T-helper 2 cell (primary cell): ENCODE data around the gene PLXND1.
"Not testable (repeated sequence)": the region's sequence is repeated elsewhere in the genome, so short reads cannot be mapped to it uniquely, and the experiment has no call there.

Source experiments
- DNase-seq, 5 experiments: peaks; one replicate each; pipeline versions ENCODE4 v3.0.0 to v3.0.0-alpha.2; 2012 to 2022

Gene PLXND1

DNA sequence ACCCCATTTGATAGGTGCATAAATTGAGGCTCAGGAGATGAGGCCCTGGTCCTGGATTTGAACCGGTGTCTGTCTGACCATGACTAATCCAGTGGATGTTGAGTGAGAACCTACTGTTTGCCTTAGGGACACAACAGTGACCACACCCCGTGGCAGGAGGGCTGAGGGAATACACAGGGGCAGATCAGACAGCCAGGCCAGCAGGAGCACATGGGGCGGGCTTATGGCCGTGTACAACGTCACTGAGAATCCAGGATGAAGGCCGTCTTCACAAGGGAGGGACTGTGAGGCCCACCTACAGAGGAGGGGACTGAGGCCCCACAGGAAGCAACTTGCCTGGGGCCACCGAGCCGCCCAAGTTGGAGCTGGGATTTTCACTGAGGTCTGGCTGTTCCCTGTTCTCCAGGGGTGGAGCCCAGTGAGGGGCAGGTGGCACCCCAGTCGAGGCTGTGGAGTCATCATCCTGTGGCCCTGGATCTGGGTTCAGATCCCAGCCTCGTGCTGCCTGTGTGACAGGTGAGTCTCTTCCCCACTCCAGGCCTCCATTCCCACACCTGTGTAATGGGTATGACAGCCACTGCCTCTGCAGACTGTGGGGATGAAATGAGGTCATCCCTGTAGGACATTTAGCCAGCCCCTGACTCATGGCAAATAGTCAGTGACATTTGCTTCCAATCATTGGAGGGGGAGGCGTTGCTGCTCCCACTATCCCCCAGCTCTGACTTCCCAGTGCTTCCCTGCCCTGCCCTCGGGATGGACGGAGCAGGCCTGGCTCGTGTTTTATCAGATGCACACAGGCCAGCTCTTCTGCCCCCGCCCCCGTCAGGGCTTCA, 6.3 kb upstream of the PLXND1 start:
- no peak for DNase-seq

DNA sequence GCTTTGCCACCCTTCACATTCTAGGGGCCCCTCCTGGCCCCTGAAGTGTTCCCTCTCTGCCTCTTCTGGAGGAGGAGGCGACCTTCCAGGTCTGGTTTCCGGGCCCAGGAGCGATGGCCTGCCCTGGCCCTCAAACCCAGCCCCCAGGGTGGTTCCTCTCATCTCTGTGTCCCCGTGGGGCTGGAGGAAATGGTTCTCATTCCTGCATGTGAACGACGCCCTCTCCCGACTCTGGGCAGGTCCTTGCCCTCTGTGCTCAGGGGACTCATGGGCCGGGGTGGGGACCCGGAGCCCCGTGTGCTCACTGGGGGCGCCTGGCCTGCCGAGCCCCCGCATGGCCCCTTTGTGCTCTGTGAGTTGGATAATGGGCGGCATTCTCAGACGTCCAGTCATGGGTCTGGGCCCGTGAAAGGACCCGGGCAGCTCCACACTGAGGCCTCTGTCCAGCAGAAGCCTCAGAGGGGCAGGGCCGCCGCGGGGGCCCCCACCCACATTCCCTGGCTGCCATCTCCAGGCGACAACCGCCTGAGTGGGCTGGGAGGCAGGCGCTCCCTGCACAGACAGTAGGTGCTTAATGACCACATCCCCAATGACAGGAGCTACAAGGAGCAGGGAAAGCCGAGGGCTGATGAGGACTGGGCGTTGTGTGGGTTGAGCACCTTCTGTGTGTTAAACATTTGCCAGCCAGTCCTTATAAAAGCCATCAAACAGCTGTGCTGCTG, 5.5 kb upstream of the PLXND1 start:
- DNase-seq: no peak

DNA sequence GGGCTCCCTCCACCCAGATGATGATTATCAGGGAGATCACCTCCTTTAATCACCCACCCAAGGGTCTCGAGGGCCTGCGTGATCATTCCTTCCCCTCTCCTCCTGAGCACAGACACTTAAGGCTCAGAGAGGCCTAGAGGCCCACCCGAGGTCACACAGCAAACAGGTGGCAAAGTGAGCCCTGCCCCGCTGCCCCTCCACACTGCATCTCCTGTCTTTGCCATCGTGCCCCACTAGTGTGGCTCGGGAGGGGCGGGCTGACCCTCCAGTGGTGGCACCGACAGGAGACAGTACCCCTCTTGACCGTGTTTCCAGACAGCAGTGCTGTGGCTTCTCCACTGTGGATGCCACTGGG, 4.9 kb upstream of the PLXND1 start:
- DNase-seq: no peak

DNA sequence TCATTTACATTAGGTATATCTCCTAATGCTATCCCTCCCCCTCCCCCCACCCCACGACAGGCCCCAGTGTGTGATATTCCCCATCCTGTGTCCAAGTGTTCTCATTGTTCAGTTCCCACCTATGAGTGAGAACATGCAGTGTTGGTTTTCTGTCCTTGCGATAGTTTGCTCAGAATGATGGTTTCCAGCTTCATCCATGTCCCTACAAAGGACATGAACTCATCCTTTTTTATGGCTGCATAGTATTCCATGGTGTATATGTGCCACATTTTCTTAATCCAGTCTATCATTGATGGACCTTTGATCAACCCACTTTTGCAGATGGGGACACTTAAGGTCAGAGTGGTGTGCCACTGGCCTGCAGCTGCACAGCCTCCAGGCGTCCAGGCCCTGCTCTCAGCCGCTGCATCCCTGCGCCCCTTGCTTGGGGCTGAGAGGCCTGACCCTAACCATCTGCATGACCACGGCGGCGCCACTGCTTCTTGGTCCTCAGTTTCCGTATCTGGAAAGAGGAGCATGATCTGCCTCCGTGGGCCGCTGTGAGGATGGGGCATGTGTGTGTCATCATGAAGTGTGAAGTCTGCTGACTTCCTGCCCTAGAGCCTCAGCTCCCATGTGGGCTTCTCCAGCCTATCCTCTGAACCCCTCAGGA, 4.4 kb upstream of the PLXND1 start:
- not testable (repeated sequence) for DNase-seq

DNA sequence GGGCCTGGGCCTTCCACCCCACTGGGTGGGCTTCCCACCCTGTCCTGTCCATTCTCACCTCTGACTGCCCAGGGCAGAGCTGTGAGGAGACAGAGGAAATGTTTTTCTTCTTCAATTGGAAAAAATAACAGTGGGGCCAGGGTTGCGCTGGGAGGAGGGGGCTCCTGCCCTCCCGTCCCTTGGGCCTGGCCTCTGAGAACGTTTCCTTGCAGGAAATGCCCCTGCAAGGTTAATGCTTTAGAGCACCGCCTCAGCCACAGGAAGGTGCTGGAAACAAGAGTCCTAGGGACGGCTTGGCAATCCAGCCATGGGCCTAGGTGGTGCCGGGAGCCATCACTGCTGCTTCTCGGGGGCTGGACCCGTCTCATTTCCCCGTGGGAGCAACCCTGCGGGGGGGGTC, 3.8 kb upstream of the PLXND1 start:
- no peak for DNase-seq

DNA sequence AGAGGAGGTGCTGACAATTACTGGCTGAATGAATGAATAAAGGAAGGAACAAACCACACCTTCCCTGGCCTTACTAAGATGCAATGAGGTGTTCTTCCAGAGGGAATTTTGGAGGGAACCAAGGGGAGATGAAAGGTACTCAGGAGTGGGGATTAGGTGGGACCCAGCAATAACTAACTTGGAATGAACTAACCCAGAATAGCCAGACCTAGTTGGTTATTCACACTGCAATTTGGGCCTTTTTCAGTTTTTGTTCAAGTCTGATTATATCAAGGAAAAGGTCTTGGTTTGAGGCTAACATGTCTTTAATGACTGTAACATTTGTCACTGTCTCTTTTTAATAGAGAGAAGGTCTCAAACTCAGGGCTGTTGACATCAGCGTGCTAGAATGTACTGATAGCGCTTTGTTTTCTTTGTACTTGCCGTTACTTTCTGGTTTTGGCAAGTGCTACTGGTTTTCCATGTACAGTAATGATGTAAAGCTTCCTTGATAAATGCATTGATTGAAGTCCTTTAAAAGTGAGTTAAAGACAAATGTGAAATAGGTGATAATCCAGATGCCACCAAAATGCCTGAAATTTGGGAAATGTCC, 3.2 kb upstream of the PLXND1 start:
- no peak for DNase-seq

DNA sequence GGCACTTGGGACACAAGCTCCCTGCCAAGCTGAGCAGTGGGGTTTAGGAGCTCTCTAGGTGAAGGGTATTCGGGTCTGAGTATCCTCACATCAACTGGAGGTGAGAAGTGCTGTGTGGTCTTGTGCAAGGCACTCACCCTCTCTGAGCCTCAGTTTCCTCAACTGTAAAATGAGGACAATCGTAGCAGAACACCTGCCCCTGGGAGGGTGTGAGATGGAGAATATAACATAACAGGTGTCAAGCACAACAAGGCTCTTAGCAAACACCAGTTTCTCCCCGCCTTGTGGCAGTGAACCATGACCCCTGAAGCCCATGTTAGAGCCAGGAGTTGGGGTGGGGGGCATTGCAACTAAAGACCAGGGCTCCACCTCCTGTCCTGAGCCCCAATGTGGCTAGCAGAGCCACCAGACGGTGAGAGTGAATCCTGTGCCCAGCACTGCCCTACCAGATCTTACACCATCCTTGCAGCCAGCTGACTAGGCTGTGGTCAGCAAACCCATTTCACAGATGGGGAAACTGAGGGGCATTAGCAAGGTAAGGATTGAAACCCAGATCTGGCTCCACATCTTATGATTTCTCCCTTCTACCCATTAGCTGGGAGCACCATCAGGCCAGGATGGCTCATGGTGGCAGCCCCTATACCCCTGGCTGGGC, 2.6 kb upstream of the PLXND1 start:
- DNase-seq: no peak

DNA sequence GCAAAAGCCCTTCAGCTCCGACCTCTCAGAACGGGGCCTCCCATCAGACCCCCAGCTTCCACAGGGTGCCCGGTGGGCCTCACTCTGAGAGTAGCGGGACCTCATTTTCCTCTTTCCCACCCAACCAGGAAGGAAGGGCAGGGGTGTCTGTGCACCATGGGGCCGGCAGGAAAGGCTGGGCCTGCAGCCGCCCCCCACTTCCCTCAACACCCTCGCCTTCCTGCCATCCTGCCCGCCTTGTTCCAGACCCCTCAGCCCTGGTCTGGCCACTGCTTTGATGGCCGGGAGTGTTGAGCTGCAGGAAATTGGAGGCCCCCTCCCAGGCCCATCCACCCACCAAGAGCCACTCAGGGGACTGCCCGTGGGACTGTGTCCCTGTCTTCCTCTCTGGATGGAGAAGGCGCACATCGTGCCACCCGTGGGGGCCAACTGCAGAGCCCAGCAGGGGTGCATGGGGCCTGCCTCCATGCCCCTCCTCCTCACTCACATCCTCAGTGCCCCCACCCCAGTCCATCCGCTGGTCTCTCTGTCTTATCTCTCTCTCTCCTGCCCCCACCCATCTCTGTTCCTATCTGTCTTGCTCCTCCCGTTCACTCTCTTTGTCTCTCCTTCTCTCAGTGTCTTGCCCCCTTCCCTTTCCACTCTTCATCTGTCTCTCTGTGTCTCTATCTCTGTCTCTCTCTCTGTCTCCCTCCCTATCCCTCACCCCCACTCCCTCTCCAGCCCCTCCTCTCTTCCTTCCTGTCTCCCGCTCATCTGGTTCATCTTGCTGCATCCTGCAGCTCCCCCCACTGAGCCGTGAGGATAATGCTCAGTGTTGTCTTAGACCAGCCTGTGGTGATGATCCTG, 1.8 kb upstream of the PLXND1 start:
- no peak for DNase-seq

DNA sequence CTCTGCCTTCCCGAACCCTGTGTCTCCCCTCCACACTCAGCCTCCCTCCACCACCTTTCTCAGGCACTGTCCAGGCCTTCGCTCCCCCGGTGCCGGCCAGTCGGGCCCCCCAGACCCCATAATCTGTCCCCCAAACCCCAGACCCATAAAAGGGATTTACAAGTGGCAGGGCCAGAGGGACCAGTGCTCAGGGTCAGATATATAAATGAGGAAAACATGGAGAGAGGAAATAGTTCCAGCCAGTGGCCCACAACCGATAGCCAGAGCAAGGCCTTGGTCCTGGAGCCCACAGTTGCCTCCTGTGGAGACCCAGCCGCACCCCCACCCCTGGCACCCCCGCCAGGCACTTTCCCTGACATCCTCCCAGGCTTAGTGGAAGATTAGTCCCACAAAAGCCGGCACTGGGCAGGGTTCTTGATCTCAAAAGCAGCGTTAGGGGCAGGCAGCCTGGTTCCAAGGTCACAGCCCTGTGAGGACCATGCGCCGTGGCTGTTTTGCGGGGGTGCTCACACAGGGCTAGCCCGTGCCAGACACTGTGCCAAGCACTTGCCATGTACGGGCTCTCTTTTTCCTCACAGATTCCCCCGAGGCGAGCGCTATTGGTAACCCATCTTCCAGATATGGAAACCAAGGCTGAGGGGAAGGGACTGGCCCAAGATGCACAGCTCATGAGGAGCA, 1.1 kb upstream of the PLXND1 start:
- DNase-seq: no peak

DNA sequence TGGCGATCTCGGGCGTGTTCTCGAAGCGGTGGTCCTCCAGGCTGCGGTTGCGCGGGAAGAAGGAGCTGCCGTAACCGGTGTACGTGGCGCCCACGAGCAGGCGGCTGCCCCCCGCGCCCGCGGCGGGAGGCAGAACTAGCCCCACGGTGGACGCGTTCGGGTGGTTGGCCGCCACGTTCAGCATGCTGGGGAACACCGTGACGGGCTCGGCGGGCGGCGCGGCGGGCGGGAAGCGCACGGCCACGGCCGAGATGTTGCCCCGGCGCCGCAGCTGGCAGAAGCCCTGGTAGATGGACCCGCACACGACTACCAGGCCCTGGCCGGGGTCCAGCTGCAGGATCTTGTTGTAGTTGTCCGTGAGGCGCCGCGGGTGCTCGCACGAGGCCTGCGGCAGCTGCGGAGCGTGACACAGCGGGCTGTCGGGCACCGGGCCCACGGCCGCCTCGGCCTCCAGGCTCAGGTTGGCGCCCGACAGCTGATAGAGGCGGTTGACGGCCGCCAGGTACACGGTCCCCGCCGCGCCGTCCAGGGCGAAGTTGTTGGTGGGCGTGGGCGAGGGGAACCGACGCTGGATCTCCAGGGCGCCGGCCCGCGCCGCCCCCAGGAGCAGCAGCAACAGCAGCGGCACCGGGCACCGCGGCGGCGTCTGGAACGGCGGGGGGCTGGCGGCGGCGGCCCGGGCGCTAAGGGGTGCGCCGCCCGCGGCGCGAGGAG, 397 bp downstream of the PLXND1 start:
- no peak for DNase-seq

DNA sequence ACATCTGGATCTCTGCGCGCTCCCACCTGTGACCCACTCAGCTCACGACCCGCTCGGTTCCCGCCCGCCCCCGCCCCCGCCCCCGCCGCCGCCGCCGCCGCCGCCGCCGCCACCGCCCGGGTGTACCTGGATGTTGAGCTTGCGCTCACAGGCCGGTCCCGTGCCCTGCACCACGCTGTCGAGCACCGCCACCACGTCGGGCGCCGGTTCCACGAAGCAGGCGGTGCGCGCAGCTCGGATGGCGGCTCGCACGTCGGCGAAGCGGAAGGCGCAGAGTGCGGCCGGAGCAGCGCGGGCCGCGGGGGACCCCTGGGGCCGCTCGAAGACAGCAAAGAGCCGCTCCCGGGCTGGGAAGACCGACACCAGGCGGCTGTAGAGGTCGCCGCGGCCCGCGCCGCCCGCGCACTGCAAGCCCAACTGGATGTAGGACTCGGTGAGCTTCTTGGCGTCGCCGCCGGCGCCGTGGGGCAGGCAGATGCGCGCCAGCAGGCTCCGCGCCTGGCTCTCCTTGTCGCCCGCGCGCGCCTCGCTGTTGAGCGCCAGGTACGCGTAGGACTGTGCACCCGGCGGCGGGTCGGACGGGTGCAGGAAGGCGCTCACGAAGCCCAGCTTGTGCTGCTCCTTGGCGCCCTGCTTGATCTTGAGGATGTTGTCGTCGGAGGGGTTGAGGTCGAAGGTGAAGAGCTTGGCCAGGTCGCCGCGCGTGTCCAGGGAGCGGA, 1.1 kb downstream of the PLXND1 start:
- DNase-seq: peak in 3 of 5 experiments; percentile 15 to 72 (median 32)

DNA sequence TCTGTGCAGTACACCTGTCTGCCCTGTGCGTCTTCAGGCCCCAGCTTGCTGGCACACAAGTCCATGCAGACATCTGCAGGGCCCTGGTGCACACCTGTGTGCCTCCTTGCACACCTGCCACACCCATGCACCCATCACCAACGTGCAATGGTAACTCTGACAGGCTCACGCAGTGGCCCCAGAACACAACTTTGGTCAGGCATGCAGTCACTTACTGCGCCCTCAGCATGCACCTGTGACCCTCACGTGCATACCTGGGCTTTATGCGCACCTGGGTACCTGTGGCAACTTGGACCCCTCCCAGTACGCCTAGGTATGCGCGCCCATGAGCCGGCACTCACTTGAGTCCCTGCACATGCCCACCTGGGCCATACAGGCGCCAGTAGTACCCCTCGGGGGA, 1.7 kb downstream of the PLXND1 start:
- no peak for DNase-seq

DNA sequence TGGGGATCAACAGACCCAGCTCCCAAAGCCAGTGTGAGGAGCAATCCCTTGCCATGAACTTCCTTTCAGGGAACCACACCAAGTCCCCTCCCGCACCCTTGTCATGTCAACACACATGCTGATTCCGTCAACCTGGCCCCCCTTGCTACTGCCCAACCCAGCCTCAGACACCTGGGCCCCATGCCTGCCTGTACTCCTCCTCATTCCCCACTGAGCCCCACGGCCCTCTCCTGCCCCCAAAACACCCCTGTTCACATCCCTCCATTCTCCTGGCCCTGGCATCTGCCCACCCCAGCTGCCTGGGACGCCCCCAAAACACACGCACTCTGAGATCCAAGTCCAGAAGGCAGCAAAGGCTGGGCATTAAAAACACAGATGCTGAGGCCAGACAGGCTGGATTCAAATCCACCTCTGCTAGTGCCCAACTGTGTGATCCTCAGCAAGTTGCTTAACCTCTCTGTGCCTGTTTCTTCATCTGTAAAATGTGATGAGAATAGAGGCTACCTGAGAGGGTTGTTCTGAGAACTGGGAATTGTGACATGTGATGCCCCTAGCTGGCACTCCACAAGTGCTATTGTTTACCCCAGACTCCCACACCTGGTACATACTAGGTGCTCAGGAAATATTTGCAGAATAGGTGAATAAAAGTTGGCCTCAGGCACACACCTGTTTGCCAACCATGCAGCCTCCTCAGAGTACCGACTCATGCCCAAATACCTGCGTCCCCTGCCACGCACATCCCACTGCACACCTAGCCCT, 2.3 kb downstream of the PLXND1 start:
- no peak for DNase-seq

DNA sequence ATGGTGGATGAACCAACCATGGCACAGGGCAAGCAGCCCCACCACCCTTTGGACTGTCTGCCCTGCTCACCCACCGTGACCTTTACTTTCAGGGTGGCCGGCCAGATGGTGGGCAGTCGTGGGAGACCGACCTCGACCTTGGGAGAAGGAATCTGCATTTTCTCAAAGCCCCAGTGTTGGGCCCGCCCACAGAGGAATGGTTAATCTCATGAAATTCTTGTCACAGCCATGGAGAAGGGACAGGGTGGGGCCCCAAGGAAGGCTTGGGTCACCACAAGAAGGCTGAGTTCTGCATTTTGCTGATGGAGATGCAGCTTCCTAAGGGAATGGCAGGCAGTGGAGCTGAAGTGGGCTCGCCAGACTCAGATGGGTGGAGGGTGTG, 2.9 kb downstream of the PLXND1 start:
- DNase-seq: no peak

DNA sequence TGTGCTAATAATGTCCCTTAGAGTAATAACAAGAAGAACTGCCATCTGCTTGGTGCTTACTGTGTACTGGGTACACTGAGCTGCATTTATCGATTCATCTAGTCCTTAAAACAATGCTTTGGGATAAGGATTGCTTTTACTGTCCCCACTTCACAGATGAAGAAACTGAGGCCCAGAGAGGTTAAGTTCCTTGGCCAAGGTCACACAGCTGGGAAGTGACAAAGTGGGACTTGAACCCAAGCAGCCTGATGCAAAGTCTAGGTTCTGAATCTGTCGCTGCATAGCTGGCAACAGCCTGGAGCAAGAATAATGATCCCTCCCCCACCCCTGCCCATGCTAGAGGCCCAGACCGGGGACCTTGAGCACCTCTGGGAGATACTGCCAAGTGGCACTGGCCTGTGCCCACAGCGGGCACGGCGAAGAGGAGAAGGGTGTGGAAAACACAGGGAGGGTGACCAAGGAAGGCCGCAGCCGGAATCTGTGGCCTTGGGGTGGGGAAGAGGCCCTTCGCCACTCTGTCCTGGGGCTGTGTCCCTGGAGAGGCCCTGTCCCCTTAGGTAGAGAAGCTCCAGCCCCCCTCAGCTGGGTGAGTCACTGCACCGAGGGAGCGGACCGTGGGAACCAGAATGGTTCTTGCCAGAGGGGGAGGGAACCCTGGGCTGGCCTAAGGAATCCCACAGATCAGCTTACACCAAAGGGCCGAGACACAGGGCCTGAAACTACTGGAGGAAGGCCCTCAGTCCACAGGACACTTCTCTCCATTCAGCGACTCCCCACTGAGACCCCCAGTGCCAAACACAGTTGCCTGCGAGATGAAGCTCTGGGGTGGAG, 3.5 kb downstream of the PLXND1 start:
- DNase-seq: no peak

DNA sequence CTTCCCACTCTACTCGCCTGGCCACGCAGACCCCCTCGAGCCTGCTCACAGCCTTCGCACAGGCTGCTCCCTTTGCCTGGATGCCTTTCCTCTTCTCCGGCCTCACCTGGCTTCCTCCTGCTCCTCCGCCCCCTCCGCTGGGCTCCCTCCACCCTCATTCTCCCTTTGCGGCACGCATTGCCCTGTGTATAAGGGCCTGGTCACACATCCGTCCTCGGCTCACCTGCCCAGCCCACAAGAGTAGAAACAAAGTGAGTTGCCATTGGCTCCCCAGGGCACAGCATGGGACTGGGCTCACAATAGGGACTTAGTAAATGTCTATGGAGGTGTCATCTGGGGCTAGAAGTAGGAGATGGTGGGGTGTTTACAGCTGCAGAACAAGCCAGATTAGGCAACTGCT, 4.2 kb downstream of the PLXND1 start:
- DNase-seq: no peak

DNA sequence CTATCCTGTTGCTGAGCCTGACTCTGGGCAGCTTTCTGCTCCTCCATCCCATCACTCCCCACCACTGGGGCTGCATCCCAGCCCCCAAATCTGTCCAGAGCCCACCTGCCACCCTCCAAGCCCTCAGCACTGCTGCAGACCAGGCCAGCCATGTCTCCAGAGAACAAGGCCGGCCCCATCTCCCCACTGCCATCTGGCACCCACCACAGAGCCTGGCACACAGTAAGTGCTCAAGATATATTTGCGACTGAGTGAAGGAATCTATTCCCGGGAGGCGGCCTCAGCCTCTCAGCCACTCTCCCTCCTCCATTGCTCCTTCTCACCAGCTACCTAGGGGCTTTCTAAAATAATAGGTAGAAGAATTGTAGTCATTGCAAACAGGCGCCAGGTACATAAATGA, 4.8 kb downstream of the PLXND1 start:
- no peak for DNase-seq

DNA sequence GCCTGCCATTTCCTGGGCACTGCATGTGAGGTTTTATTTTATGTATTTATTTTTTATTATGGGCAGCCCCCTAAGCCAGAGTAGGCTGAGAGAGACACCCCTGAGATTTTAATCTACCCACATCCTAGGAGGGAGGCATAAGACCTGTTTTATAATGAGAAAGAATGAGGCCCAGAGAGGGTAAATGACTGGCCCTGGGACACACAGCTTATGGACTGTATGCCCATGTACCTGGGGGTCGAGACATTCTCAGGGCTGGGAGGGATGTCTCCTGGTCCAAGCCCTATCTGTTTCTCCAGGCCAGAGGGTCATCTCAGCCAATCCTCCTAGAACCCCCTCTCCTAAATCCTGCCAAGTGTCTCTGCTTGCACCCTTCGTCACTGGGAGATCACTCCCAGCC, 6.1 kb downstream of the PLXND1 start:
- DNase-seq: no peak
